OCI-M2 (cell line): ENCODE measurements around the gene ALKBH5.
A peak's percentile ranks its signal among the peaks of the same experiment; 100 is the strongest.

Experiments used
- DNase-seq: peaks from one replicate; lab custom pipeline; 2025; ENCODE audit not compliant: unreplicated experiment; lab: John Stamatoyannopoulos, UW

ALKBH5 gene

DNA sequence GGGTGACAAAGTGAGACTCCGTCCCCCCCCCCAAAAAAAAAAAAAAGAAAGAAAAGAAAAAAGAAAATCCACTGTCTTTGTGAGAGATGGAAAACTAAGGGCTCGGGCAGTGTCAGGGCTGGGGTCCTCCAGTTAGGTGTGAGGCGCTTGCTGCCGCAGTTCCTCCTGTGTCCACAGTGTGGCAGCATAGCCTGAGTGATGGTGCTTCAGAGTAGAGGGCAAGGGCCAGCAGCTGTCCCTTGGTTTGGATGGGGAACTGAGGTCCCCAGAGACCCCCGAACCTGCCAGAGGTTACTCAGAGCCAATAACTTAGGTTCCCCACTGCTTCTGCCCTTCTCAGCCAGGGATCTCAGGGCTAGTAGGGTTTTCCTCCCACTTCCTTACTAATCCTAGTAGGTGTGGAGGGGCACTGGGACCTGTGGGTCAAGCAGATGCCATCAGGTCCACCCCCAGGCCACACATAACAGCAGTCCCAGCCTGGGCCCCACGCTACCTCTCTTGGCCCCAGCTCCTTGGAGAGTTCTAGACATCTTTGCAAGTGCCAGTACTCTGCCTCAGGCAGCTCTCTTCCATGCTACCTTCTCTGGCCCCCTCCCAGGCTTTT lies 33.9 kb downstream of the ALKBH5 start:
- DNase-seq, result peak; percentile 33

DNA sequence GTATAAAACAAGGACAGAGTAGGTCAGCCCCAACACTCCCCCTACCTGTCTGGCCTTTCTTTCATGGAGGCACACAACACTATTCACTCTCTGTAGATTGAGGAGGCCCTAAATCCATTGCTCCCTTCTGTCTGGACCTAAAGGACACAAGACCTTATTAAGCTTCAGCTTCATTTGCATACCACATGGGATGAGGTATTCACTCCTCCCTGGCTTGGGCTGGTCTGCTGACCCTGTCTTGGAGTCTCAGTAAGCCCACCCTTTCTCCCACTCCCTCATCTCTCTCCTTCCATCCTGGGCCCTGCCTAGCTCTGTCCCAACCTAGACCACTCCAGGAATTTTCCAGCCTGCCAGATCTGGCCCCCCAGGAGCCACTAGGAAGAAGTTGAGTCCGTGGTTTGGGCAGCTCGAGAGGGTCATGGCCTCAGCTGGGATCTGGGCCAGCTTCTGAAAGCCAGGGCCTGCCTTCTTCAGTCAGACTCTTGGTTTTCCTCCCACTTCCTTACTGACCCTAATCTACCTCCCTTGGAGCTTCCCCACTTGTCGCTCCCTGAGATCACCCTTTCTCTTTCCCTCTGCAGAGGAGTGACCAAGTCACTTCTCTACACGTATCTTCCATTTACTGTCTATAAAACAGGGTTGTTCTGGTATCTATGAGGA lies 35.3 kb downstream of the ALKBH5 start:
- DNase-seq, result no peak

DNA sequence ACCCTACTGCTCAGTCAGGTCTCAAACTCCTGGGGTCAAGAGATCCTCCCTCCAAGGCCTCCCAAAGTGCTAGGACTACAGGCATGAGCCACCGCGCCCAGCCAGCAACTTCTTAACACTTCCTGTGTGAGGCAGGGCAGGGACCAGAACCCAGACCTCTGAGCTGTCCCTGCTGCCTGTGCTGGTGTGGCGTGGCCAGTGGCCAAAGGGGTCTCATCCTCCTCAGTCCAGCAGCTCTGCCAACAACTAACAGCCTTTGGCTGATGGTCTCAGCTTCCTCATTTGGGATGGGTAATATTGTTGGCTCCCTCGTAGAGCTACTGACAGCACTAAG lies 40.4 kb downstream of the ALKBH5 start:
- no peak for DNase-seq

DNA sequence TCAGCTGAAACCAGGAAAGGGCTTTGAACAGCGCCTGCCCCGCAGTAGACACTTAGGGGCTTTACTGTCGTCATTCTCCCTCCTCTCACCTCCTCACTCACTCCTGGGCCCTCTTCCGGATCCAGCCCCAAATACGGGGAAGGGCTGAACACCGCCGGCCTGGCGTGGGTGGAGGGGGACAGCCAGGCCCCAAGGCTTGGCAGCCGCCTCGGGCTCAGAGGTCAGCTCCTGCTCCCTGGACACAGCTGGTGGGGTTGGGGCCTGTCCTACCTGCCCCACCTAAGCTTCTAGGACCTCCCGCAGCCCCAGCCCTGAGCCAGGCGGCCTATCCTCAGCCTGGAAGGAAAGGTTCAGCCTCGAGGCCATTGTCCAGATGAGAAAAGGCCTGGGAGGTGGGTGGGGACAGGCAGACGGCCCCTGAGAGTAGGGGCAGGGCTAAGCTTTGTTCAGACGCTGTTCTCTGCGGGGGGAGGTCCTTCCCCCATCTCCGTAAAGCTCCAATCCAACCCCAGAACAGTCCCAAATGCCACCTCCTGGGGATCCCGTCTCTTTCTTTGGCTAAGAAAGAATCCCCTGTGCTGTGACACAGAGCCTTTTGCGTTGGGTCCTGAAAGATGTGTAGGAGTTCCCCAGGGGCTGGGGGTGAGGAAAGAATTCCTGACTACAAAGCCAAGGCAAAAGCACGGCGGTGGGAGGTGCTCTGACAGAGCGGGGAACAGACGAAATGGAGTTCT lies 40.9 kb downstream of the ALKBH5 start:
- no peak for DNase-seq

DNA sequence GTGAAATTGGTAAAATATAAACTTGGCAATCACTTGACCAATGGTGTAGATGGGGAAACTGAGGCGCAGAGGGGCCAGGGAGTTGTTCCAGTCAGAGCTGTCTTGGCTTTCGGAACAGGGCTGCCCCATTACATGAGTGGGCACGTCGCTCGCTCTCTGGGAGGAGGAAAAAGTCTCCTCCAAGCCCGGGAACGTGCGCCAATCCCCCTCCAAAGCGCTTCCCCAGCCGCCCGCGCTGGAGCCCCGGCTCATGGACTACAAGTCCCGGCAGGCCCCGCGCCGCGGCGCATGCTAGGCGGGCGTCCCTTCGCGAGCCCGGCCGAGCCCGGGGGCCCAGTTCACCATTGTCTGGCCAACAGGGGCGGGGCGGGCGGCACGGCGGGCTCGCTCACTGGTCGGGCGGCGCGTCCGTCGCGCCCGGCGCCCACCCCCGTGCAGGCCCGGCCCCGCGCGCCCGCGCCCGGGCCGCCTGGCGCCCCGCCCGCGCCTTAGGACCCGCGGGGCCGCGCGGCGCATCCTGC lies 41.6 kb downstream of the ALKBH5 start, which contains the start of gene LLGL1:
LLGL1 (plus strand) TSS at position 515 of the 521 bp plus-strand sequence. CDS start 48 bp downstream, outside the sequence.
- peak; percentile 43 for DNase-seq

DNA sequence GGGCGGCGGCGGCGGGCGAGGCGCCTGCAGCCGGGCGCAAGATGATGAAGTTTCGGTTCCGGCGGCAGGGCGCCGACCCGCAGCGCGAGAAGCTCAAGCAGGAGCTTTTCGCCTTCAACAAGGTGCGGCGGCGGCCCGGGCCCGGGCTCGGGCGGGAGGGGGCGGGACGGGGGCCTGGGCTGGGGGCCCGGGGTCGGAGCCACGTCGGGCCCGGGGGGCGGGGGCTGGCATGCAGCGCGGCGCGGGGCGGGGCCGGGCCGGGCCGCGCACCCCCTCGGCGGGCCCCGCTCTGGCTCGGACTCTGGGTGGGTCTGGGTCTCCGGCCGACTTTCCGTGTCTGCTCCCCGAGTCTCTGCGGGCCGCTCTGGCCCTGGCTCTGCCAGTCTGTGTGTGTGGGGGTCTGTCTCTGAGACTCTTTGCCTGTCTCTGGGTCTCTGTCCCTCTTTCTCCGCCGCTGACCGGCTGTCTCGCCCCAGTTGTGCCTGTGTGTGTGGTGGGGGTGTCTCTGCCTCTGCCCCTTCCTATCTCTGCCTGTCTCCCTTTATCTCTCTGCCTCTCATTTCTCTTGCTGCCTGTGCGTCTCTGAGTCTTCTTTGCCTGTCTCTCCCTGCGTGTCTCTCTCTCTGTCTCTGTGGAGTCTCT lies 42.1 kb downstream of the ALKBH5 start:
- DNase-seq, result no peak

DNA sequence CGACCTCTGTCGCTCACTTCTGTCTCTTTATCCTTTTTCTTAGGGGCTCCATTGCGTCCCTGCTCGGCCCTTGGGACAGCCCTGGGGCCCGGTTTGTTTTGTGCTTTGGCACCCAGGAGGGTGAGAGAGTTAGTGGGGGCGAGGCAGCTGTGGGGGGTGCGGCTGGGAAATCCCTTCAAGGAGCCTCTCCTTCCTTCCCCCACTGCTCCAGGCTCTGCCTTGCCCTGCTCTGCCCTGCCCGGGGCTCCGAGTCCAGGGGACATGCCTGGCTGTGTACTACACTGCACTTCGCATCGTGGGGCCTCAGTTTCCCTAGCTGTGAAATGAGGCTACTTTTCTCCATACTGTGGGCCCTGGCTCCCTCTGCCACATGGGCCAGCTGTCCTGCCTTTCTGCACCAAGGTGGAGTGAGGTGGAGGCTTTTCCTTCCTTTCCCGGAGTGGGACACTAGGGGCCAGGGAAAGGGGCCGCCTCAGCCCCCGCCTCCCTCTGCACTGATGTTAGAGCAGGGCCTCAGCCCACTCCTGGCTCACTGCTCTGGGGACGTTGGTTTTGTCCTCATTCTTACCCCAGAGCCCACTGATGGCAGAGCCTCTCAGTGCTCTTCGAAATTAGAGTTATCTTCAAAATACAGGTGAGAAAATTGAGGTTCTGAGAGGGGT lies 42.8 kb downstream of the ALKBH5 start:
- DNase-seq, result no peak

DNA sequence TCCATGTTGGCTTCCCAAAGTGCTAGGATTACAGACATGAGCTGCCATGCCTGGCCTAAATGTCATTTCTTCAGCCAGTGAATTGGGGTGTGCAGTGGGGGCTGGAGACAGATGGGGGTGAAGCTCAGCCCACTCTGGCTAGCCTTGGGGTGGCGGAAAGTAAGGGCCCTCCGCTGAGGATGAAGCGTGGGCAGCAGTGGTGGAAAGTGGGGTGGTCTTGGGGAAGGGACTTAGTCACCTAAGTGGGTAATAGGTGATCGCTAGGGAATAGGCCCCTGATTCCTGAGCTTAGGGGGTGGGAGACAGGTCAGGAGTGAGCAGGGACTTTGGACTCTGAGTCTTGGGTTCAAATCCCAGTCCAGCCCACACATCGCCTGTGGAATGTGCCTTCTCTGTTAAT lies 44.0 kb downstream of the ALKBH5 start:
- DNase-seq, result no peak

DNA sequence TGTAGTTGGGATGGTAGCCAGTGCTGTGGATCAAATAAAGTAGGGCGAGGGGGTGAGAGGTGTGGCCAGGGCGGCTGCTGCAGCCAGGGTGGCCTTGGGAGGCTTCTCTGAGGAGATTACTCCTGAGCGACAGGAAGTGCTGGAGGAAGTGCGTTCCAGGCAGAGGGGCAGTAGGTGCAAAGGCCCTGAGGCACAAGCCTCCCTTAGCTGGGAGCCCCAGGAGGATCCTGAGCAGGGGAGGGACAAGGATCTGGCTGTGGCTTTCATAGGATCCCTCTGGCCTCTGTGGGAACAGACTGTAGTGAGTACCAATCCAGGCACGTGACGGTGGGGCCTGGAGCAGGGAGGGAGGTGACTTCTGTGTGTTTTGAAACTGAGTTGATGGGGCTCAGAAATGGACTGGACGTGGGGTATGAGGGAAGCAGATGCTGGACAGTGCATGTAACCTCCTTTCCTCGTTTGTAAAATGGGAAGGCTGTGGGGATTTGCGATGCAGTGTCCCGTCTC lies 44.6 kb downstream of the ALKBH5 start:
- DNase-seq, result no peak

DNA sequence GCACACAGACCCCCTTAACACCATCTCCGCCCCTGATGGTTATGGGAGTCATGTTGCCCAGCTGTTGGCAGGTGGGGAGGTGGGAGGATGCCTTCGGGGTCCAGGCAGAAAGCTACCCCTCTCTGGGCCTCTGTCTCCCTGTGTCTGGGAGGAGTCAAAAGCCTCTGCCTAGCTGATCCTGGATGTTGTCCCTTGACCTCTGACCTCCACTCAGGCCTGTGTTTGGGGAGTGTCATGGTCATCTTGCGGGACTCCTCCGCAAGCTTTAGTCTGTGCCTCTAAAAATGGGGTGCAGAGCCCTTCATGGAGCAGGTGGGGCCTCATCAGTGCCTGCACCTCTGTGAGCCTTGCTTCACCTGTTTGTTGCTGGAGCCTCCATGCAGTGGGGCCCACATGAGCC lies 45.6 kb downstream of the ALKBH5 start:
- DNase-seq, result no peak

DNA sequence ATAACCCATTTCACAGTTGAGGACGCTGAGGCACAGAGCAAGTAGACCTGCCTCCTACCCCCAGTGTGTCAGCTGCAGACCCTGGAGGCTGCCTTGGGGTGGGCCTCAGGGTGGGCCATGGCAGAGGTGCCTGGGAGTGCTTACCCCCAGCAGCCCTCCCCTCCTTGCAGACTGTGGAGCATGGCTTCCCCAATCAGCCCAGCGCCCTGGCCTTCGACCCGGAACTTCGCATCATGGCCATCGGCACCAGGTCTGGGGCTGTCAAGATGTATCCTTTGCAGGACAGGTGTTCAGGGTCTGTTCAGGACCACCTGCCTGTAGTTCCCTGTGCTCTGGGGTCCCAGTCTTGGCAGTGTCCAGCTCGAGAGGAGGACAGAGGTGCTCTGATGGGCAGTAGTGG lies 46.1 kb downstream of the ALKBH5 start:
- no peak for DNase-seq

DNA sequence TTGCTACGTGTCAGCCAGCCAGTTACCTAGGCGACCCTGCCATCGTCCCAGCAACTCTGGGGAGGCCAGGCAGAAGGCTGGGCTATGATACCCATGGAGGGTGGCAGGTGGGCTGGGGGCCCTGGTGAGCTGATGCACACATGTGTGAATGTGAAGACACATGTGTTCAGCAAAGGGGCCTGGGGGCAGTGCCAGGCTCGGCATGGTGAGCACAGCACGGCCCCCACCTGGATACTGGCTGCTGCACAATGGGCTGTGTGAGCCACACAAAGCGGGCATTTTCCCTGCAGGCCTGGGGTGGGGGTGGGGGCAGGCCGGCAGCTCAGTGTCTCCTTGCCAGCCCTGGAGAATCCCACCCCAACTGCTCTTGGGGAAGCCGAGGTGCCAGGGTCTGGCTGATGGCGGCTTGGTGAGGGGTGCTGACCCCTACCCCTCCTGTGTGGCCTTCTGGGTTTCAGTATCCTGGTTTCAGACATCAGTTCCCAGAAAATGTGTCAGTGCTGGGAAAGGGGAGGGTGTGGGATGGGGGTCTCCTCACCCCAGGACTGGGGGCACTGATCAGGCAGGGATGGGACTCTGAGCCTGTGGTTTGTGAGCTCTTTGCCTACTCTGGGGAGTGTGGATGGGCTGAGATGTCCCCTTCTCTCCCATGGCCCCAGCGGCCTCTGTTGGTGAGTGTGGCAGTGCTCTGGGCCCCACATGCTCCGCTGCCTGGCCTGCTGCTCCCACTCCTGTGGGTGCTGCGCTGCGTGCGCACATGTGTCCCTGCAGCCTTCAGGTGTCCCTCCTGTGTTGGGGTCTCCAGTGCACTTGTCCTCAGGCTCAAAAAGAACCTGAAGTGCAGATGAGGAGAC lies 46.9 kb downstream of the ALKBH5 start:
- DNase-seq, result no peak

DNA sequence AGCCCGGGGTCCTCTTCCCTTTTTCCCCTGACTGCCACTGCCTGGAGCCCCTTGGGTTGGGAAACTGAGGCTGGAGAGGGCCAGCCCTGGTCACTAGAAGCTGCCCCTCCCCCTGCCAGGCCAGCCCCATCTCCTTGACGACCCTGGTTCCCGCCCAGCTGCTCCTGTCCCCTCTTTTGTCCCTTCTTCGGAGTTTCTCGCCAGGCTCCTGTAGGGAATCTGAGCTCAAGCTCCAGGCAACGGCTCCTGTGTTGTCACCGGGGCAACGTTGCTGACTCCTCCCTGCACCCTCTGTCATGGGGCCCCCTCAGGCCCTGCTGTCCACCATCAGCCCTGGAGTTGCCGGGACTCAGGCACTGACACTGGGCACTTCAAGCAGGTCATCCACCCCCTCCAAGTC lies 47.5 kb downstream of the ALKBH5 start:
- DNase-seq, result no peak

DNA sequence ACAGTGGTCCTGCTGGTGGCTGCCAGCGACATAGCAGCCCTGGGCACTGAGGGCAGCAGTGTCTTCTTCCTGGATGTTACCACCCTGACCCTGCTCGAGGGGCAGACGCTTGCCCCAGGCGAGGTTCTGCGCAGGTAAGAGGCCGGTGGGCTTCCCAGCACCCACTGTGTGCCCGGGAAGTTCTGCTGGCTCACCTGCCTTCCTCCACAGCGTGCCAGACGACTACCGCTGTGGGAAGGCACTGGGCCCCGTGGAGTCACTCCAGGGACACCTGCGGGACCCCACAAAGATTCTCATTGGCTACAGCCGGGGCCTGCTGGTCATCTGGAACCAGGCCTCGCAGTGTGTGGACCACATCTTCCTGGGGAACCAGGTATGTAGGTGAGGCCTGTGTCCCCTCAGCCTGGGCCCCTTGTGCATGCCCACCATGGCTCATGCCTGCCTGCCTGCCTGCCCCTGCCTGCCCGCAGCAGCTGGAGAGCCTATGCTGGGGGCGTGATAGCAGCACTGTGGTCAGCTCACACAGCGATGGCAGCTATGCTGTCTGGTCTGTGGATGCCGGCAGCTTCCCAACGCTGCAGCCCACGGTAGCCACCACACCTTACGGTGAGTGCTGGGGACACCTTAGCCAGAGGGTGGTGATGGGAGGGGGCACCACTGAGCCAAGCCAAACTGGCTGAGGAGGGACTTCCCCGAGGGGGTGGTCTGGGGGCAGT lies 50.3 kb downstream of the ALKBH5 start:
- DNase-seq, result no peak

DNA sequence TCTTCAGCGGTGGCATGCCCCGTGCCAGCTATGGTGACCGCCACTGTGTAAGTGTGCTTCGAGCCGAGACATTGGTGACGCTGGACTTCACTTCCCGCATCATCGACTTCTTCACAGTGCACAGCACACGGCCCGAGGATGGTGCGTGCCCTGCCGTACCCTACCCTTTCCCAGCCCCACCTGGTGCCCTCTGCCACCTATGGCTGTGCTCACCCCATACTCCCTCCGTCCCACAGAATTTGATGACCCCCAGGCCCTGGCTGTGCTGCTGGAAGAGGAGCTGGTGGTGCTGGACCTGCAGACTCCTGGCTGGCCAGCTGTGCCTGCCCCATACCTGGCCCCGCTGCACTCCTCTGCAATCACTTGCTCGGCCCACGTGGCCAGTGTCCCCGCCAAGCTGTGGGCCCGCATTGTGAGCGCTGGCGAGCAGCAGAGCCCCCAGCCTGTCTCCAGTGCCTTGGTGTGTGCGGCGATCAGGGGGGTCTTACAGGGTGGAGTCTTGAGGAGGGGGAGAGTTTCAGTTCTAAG lies 51.3 kb downstream of the ALKBH5 start:
- DNase-seq, result no peak

DNA sequence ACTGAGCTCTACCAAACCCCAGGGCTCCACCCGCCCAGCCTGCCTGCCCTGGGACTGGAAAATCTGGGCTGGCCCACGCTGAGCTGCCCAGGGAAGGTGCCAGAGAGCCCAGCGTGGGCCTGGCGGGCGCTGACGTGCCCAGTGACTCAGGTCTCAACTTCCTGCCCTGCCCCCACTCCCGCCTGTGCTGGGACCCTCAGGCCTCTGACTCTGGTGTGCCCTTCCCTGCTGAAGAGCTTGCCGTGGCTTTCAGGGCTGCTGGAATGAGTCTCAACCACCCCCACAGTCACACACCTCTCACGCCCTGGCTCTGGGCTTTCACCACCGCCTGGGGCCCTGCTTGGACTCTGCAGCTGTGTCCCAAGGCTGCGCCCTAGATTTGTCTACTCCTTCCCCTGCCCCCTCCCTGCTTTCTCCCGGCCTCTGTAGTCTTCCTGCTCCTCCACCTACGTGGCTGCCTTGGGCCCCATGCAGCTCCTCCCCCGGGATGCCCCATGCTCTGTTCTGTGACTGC lies 52.2 kb downstream of the ALKBH5 start:
- no peak for DNase-seq

DNA sequence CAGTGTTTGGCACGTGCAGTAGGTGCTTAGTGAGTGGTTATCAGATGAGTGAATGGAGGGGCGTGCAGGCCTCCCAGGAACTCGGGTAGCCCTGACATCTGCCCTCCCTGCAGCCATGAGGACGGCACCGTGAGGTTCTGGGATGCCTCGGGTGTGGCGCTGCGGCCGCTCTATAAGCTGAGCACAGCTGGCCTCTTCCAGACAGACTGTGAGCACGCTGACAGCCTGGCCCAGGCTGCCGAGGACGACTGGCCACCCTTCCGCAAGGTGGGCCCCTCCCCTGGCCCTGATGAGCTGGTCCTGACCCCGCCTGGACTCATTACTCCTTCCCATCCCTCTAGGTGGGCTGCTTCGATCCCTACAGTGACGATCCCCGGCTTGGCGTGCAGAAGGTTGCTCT lies 52.9 kb downstream of the ALKBH5 start:
- no peak for DNase-seq

DNA sequence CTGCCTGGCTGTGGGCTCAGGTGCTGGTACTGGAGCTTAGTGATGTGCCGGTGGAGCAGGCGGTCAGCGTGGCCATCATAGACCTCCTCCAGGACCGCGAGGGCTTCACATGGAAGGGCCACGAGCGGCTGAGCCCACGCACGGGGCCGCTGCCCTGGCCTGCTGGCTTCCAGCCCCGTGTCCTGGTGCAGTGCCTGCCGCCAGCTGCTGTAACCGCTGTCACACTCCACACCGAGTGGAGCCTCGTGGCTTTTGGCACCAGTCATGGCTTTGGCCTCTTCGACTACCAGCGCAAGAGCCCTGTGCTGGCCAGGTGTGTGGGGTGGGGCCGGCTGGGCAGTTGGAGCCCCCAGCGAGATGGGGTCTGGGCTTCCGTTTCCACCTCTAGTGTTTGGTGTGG lies 53.8 kb downstream of the ALKBH5 start:
- DNase-seq, result no peak

DNA sequence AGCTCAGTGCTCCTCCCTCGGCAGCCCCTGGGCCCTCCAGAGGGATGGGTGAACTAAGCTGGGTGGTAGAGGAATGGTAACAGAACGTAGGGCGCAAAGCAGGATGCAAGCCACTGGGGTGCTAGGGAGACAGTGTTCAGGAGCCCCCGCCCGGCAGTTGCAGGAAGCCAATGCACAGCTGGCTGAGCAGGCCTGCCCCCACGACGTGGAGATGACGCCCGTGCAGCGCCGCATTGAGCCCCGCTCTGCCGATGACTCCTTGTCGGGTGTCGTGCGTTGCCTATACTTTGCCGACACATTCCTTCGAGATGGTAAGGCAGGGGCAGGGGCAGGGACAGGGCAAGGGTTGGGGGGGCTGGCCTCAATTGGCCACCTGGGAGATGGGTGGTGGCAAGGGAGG lies 54.7 kb downstream of the ALKBH5 start:
- no peak for DNase-seq
